Measurements from ENCODE around the gene LYPD6. TPM values are rescaled to one million over a fixed set of nuclear protein-coding genes. Genes with fewer than 3 reads are reported as not detected.

The LYPD6 gene
- total RNA-seq, result 0.15 and 0.33 TPM in 2 replicates

GRCh38 chr2:149330127-149331022, at the start of gene LYPD6:
Gene LYPD6 (plus strand): TSS chr2:149330587. CDS start chr2:149437709, 107,122 bp downstream.

